ENCODE data around the gene BLTP1. TPM values are rescaled to one million over a fixed set of nuclear protein-coding genes. Genes with fewer than 3 reads are reported as not detected.

Gene BLTP1
- total and polyA plus RNA-seq, 2 of the 13 experiments (the other 11 are each of a cell fraction or from before 2014, with no cell fraction given), result 27.7 to 33.1 TPM

GRCh38 chr4:122129061-122129460, 23.1 kb upstream of the BLTP1 start:
- ATAC-seq (no peak), FAIRE-seq (no peak), DNase-seq (ENCODE audit: low spot score) (no peak)
- in situ Hi-C loops (cut with HindIII; ENCODE audit: extremely low pct_ligation_motif_present, low pct_unique_long_range_greater_than_20kb) (no loop called here), intact Hi-C loops (cut with micrococcal nuclease; ENCODE audit: unreplicated experiment) (no loop called here)
- no peaks in the 10 kb centered on the region for H3K9me3 ChIP-seq (ENCODE audit: low read length)
- H3K4me1 ChIP-seq (ENCODE audit: insufficient read depth, low read length), result no peaks in the 10 kb centered on the region
- no peak overlapping the region for H3K4me2 ChIP-seq (ENCODE audit: low read depth, low read length)
- WGBS (ENCODE audit: low lambda C conversion rate), result 0% methylated on average over 1 of the region's 1 CpG
- H3K27ac ChIP-seq (ENCODE audit: extremely low read length, insufficient read depth, low read length), result no peak overlapping the region
- no peaks in the 10 kb centered on the region for H4K20me1 ChIP-seq (ENCODE audit: insufficient read depth, low read length)
- no peaks in the 10 kb centered on the region for H3K27me3 ChIP-seq (ENCODE audit: control insufficient read depth in 1 of 2, insufficient read depth in 2 of 2, low read length in 2 of 2)
- POLR2A ChIA-PET, result no interaction called here
- BruUV-seq (replicated peaks), result no TSS peak
- no peaks in the 10 kb centered on the region for H3K79me2 ChIP-seq (ENCODE audit: insufficient read depth, low read length)
- CTCF ChIA-PET (ENCODE audit: low intra/inter-chr PET ratio, low total read pairs), result no interaction called here
- no peak overlapping the region for H2AFZ ChIP-seq (ENCODE audit: low read length)
- H3K9ac ChIP-seq (ENCODE audit: insufficient read depth, low read depth, low read length), result no peak overlapping the region
- H3K36me3 ChIP-seq (replicated peaks in 1 of 2; ENCODE audit: control insufficient read depth in 1 of 2, insufficient read depth in 2 of 2, low read length in 2 of 2), result no peaks in the 10 kb centered on the region
- no peak overlapping the region for H3K4me3 ChIP-seq (replicated peaks in 1 of 3; ENCODE audit: insufficient read depth in 1 of 3, low read depth in 2 of 3, low read length in 3 of 3)
- TF ChIP-seq ZNF276 (CRISPR knock-in tag; IDR thresholded peaks at IDR 0.05; ENCODE audit: low read depth), result no peak
- no peak for TF ChIP-seq FUBP1 (CRISPR knock-in tag; IDR thresholded peaks at IDR 0.05; ENCODE audit: borderline replicate concordance)
- TF ChIP-seq ZNF124 (CRISPR knock-in tag; IDR thresholded peaks at IDR 0.05), result no peak
- no peak for TF ChIP-seq MIER3 (CRISPR knock-in tag; IDR thresholded peaks at IDR 0.05; ENCODE audit: borderline replicate concordance)
- TF ChIP-seq ZNF362 (CRISPR knock-in tag; IDR thresholded peaks at IDR 0.05; ENCODE audit: borderline replicate concordance), result no peak
- TF ChIP-seq ZNF354B (CRISPR knock-in tag; IDR thresholded peaks at IDR 0.05), result no peak
- no peak for TF ChIP-seq ZXDC (CRISPR knock-in tag; IDR thresholded peaks at IDR 0.05)
- no peak for TF ChIP-seq TAF1 (CRISPR knock-in tag; IDR thresholded peaks at IDR 0.05)
- TF ChIP-seq SALL2 (CRISPR knock-in tag; IDR thresholded peaks at IDR 0.05), result no peak
- no peak for TF ChIP-seq KDM2A (CRISPR knock-in tag; IDR thresholded peaks at IDR 0.05; ENCODE audit: borderline replicate concordance, low read depth)
- no peak for TF ChIP-seq ZNF678 (CRISPR knock-in tag; IDR thresholded peaks at IDR 0.05)
- TF ChIP-seq CREM (IDR thresholded peaks at IDR 0.05), result no peak
- TF ChIP-seq CREM (CRISPR knock-in tag; IDR thresholded peaks at IDR 0.05), result no peak
- TF ChIP-seq ZBTB39 (CRISPR knock-in tag; IDR thresholded peaks at IDR 0.05), result no peak
- no peak for TF ChIP-seq ZNF235 (CRISPR knock-in tag; IDR thresholded peaks at IDR 0.05; ENCODE audit: borderline replicate concordance)
- no peak for TF ChIP-seq MLLT10 (CRISPR knock-in tag; IDR thresholded peaks at IDR 0.05)

All from HepG2 (cell line).